Measurements from ENCODE around the gene HSP90AA1.

Gene HSP90AA1

DNA sequence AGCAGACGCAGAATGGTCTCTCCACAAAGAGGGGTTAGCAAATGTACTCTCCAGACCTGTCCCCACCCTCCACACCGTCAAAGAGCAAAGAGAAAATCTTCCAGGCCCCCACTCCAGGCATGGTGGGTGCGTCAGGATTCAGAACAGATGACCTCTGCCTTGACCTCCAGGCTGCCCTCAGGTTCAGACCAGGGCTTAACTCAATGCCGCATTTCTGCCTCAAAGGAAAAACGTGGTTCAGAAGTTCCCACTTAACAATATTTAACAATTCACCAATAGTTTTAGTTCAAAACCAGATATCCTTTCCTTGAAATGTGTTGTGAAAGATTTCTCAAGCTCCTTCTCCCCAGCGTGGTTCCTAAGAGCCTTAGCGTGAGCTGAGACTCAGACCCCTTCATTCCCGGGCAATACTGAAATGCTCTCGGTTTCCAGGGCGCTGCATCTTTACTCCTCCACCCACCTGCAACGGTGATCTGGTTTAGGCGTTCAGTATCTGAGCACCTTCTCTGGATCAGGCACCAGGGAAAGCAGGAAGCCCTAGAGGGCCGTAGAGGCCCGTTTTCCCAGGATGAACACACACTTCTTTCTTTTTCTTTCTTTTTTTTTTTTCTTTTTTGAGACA, 22.9 kb downstream of the HSP90AA1 start:
- DNase-seq, result no peak

DNA sequence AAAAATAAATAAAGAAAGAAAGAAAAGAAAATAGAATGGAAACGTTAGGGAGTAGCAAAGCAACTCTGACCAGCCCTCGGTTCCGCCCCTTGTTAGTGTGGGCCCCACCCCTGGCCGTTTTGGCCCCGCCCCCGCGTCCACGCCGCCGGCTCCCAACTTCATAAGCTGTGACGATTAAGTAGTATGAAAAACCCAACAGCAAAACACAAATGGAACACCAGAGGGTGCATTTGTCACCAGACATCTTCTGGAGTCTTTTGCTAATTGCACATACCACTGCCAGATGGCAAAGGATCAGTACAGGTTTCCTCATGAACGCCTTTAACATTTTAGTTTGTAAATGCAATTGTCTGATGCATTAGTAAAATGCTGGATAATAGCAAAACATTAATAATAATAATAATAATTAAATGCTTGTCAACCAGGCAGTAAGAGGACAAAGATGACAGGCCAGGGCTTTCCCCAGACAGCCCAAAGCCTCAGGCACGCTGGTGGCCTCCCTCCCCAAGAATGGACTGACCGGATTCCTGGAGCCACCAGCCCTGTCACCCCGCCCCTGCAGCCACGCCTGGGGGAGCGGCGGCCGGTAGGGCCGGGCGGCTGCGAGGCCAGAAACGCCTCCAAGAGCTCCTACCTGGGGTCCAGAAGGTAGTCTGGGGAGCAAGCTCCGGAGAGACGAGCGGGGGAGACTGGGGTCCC, 23.6 kb downstream of the HSP90AA1 start:
- DNase-seq, result no peak

DNA sequence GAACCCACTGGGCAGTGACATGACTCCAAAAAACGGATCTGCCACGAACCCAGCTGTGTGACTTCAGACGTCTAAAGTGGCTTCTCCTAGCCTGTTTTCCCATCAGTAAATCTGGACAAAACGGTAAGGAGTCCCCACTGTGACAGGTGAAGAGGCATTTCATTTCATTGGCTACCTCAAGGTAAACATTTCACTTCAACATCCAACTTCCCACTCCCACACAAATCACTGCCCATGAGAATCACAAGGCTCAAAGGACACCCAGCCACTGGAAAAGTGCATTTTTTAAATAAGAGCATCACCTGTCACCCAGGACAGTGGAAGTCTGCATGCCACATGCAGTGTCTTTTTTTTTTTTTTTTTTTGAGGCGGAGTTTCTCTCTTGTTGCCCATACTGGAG, 27.9 kb downstream of the HSP90AA1 start:
- no peak for DNase-seq

DNA sequence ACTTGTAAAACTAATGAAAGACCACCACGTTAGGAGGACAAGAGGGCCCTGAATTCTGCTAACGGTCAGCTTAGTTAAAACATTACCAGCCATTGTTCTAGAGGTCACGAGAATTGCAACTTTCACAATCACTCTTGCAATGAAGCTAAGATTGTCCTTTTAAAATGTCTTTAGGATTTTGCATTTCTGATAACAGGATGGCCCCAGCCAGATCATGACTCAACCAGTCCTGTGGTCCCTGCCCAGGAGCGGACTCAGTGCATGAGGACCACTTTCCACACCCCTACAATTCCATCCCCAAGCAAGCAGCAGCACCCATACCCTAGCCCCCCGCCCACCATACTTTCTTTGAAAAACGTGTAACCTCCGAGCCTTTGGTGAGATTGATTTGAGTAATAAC, 28.7 kb downstream of the HSP90AA1 start:
- no peak for DNase-seq

DNA sequence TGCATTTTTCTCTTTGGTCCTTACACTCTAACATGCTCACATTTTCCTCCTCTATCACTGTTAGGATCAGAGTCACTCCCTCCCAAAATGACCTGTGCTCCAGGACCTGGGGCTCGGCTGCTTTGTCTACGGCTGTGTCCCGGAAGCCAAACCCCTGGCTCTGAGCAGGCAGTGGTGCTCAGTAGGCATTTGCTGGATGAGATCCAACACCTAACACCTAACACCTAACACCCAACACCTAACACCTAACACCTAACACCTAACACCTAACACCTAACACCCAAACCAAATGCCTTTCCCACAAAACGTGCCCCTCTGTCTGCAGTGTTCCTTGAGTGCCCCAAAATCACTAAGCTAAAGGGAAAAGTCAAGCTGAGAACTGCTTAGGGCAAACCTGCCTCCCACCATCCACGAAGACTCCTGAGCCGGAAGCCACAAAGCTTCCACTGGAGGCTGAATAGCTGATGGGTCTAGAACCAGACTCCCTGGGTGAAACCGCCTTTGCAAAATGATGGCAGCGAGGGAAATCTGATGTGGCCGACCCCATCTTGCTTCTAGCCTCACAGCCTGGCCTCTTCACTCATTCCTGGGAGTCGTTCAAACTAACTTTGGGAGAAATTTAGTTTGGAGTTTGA, 29.2 kb downstream of the HSP90AA1 start:
- DNase-seq, result no peak

DNA sequence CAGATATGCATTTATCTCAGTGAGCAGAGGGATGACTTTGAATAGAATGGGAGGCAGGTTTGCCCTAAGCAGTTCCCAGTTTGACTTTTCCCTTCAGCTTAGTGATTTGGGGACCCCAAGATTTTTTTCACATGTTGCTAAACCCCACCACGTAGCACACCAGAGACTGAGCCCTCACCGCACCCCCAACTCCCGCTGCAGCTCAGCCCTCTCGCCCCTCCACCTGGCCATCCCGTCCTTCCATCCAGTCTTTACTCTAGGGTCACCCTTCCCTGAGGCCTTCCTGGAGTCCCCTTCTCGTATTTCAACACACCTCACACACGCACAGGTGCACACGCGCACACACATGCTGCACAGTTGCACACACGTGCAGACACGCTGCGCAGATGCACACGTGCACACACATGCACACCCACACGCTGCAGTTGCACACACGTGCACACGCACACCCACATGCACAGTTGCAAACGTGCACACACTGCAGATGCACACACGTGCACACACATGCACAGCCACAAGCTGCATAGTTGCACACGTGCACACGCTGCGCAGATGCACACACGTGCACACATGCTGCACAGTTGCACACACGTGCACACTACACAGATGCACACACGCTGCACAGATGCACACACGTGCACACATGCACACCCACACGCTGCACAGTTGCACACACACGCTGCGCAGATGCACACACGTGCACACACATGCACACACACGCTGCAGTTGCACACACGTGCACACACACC, 30.0 kb downstream of the HSP90AA1 start:
- no peak for DNase-seq

DNA sequence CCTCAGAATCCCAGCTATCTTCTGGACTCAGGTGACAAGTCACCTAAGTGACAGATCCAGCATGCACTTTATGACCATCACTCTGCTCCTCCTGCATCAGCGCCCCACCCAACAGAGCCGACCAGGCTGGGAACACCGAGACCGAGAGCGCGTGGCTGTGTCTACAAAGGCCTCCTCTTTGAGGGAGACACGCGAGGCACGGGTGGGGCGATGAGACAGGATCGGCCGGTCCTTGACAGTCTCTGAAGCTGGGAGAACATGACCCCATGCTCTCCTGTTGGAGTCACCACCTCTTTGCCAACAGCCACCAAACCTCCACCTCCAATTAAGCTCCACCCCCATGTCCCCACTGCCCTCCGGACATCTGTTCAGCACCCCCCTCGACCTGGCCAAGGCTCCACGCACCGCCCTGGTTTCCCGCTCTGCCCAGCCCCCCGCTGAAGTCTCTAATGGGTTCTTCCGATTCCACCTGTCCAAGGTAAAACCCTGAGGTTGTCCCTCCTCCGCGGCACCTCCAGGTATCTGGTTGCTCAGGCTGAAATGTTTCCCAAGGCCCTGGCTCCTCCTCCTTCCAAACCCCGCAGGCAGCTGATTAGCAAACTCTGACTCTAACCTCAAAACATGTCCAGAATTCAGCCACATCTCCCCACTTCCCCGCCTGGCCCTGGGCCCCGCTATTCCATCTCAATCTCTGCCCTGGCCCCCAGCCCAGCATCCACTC, 31.5 kb downstream of the HSP90AA1 start:
- no peak for DNase-seq

DNA sequence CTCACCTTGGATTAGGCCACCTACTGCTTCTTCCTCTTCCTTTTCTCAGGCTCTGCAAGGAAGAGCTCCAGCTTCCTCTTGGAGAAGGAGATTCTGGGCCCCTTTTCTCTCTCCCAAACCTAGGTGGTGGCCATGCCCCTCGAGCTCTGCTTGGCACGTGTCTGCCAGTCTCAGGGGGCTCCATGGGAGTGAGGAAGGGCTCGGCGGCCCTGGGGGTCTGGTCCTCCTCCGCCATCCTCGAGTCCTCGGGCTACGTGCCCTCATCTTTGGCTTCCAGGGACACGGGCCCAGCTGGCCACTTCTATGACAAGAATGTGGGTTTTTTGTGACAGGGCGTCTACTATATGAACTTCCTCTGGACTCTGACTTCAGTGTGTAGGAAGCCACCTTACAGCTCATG, 34.3 kb downstream of the HSP90AA1 start:
- DNase-seq, result no peak

DNA sequence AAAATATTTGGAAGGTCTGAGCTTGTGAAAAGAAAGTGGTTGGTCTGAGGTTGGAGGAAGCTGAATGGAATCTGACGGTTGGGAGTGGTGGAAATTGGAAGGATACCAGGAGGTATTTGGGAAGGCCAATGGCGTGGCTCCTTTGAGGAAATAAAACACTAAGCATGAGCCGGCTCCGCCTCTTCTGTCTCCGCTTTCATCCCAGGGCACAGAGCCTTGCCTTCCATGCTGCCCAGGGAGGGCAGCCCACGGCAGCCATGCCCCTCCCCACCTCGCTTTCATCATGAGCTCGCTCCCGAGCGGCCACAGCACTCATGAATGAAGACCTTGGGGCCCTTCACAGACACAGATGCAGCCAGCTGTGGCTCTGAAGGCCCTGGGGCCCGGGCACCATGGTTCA, 36.2 kb downstream of the HSP90AA1 start:
- no peak for DNase-seq

DNA sequence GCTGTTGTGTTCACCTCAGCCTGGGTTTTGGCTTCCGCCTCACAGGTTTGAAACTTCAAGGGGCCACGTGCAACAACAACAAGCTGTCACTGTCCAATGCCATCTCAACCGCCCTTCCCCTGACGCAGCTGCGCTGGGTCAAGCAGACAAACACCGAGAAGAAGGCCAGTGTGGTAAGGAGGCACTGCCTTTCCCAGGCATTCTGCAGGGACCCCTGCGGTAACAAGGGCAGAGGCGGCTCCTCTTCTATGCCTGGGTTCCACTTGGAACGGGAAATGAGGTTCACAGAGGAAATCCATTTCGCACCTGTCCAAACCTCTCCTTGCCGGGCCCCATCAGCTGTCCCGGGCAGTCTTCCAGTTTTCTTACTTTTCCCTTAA, 36.8 kb downstream of the HSP90AA1 start:
- DNase-seq, result no peak

DNA sequence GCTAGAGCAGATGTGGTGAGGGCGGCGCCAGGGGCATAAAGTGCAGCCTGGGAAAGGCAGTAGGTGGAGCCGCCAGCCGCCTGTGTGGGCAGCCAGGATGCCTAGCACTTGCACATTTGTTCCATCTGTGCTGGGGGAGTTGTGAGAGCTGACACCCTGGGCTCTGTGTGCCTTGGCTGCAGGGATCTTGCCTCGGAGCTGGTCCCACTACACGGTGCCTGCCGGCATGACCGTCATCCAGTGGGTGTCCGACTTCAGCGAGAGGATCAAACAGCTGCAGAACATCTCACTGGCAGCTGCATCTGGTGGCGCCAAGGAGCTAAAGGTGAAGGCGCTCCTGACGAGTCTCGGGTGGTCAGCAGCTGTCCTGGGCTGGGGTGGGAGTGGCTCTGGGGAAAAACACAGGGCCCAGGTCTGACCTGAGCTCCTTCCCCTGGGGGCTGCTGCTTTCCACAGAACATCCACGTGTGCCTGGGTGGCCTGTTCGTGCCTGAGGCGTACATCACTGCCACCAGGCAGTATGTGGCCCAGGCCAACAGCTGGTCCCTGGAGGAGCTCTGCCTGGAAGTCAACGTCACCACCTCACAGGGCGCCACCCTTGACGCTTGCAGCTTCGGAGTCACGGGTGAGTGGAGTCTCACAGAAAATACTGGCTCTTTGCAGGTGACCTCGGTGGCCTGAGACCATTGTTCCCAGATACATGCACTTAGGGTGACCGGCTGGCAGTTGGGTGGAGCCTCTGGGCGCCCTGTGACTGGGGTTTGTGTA, 37.4 kb downstream of the HSP90AA1 start:
- DNase-seq, result no peak

DNA sequence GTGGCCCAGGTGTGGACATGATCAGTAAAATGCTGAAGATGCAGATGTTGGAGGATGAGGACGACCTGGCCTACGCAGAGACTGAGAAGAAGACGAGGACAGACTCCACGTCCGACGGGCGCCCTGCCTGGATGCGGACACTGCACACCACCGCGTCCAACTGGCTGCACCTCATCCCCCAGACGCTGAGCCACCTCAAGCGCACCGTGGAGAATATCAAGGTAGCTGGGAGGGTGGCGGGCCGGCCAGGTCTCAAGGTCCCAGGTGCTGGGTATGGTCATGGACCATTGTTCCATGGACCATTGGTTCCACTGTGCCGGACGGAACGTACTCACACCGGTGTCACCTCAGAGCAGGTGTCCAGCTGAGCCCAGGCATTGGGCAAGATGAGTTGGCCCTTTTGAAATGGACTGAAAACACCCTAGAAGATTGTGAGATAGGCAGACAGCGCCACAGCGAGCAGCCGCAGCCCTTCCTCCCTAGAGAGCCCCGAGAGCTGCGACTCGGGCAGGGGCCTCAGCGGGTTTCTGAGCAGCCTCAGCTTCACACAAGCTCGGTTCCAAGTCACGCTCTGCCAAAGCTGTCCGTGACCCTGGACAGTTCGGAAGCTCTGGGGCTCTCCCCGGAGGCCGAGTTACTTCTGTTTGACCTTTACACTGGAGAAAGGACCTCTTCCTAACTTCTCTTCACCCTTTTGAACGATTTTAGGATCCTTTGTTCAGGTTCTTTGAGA, 38.9 kb downstream of the HSP90AA1 start:
- no peak for DNase-seq

DNA sequence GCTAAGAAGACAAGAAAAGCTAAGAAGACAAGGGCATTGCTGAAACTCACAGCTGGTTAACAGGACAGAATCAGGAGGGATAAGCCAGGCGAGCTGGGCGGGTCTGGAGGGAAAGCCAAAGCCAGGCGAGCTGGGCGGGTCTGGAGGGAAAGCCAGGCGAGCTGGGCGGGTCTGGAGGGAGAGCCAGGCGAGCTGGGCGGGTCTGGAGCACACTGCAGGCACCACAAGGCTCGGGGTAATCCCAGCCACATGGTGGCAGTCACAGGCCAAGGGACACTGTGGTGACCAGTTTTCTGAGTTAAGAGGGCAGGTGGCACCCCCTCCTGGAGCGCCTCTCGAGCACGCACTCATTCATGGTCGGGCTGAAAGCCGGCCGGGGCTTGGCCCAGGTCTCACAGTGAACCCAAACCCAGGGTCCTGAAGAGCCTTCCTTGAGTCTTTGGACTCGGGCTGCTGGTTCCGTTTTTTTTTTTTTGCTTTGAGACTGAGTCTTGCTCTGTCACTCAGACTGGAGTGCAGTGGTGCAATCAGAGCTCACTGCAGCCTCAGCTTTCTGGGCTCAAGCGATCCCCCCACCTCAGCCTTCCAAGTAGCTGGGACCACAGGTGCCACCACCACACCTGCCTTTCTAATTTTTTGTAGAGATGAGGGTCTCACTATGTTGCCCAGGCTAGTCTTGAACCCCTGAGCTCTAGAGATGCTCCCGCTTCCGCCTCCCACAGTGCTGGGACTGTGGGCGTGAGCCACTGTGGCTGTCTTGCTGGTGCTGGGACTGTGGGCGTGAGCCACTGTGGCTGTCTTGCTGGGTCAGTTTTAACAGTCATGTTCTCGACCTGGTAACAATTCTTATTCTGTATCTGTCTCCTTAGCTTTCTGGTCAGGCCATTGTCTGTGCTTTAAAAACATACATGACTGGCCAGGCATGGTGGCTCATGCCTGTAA, 40.2 kb downstream of the HSP90AA1 start:
- DNase-seq, result peak; percentile 0

DNA sequence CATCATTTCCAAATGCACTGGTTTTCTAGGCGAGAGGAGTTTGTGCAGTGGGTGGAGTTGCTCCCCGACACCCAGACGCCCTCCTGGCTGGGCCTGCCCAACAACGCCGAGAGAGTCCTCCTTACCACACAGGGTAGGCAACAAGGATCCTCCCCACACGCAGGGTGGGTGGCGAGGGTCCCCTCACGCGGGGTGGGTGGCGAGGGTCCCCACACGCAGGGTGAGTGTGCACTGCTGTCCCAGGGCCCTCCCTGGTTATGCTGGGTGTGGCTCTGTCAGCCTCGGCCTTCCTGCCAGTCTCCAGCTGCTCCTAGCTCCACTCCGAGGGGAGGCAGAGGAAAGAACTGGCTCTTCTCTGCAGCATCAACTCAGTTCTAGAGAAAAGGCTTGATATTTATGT, 42.3 kb downstream of the HSP90AA1 start:
- no peak for DNase-seq

DNA sequence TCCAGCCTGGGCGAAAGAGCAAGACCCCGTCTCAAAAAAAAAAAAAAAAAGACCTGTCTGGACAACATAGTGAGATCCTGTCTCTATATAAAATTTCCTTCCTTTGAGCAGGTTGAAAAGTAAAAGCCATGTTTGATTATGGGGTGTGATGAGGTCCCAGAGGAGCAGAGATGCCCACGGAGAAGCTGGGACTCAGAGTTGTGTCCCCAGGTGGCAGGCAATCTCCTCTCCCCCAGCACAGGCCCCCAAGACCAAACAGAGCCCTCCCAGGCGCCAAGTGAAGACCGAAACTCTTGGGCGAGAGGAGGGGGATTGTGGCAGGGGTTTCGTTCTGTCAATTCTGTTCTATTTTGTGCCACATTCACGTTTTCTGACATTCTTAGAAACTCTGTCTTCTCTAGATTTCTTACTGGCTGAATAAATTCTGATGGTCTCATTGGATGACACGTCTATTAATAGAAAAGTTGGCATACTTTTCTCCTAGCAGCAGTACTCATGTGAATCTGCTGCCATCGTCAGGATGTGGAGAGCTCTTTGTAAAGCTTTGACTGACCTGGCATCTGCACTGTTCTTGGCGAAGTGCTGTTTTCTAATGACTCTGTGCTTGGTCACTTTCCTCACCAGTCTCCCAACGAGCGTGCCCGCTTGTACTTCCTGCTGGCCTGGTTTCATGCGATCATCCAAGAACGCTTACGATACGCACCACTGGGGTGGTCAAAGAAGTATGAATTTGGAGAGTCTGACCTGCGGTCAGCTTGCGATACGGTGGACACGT, 43.4 kb downstream of the HSP90AA1 start:
- no peak for DNase-seq

DNA sequence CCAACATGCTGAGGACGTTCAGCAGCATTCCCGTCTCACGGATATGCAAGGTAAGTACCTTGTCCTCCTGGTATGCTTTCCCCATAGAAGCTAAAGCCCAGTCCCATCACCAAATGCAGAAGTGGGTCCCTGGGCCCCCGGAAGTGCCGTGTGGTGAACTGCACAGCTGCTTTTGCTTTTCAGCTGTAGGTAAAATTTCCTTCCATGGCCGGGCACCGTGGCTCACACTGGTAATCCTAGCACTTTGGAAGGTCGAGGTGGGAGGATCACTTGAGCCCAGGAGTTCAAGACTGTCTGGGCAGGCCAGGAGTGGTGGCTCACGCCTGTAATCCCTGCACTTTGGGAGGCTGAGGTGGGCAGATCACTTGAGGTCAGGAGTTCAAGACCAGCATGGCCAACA, 44.1 kb downstream of the HSP90AA1 start:
- DNase-seq, result no peak

DNA sequence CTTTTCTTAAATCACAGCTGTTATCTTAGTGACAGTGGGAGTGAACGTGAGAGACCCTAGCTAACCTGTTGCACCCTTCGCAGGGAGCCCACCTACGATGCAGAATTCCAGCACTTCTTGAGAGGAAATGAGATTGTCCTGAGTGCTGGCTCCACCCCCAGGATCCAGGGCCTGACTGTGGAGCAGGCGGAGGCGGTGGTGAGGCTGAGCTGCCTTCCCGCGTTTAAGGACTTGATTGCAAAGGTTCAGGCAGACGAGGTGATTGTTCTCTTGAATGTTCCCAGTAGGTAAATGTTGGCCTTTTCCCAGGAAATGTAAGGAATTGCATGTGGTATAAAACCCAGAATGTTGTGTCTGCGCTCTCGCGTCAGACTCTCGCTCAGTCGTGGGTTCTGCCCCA, 46.7 kb downstream of the HSP90AA1 start:
- no peak for DNase-seq

DNA sequence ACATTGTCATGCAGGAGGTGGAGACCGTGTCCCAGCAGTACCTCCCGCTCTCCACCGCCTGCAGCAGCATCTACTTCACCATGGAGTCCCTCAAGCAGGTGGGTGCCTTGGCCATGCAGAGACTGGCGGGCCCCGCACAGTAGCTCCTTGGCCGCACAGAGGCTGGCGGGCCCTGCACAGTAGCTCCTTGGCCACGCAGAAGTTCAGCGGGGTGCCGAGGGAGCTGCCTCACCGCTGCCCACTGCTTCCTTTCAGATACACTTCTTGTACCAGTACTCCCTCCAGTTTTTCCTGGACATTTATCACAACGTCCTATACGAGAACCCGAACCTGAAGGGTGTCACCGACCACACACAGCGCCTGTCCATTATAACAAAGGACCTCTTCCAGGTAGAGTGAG, 47.7 kb downstream of the HSP90AA1 start:
- no peak for DNase-seq

DNA sequence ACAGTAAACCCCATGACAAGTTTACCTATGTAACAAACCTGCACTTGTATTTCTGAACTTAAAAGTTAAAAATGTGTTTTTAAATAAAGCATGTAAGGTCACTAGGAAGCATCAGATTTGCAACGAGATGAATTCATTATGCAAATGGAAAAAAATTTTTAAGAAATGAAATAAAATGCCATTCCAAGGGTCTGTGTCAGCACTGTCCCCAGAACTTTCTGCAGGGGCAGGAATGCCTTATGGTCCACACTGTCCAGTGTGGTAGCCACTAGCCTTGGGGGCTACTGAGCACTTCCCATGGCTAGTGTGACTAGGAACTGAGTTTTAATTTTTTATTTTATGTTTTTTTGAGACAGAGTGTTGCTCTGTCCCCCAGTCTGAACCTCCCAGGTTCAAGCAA, 49.2 kb downstream of the HSP90AA1 start:
- DNase-seq, result no peak

DNA sequence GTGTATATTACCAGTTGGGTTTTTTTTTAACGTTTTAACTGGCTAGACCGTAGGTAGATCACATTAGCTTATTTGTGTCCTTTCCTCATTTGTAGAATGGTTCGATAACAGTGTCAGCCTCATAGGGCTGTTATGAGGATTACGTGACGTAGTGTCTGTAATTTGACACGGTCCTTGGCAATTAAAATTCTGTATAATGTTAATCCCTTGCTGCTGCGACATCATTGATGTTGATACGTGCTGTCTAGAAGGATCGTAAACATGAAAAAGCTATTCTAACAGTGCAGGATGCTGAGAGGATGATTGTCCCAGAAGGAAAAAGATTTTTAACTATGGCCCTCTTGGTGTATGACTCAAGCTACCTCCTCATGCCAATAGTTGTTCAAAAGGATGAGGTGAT, 50.9 kb downstream of the HSP90AA1 start:
- no peak for DNase-seq

All from NCI-H2029 treated with DMSO at 0.1 percent for 48 hours (cell line).